ENCODE data around the gene FOXA1. TPM values are rescaled to one million over a fixed set of nuclear protein-coding genes. Genes with fewer than 3 reads are reported as not detected.

The FOXA1 gene
- not detected for total RNA-seq

- Mint-ChIP-seq H3K9me3 (peaks cover 3% of the 10 kb centered on the region), H3K36me3 (peaks cover 20% of the 10 kb centered on the region), H3K27me3 (peaks cover 31 to 57% of the 10 kb centered on the region in 2 donors), H3K4me3 (peak within 1 kb of the TSS; percentile 62), H3K27ac (no peak within 1 kb of the TSS), H3K4me1 (ENCODE audit: low read depth in 2 of 2) (peaks cover 0 to 10% of the 10 kb centered on the region in 2 donors)
- ATAC-seq (no peak), DNase-seq (ENCODE audit: low spot score) (no peak)
Measured at GRCh38 chr14:37594971-37595808, at the start of gene FOXA1, which contains the start of gene TTC6. TSS of gene FOXA1 (minus strand) at chr14:37595249. CDS start at chr14:37594972, 277 bp downstream. TSS of gene TTC6 (plus strand) at chr14:37595629. CDS start at chr14:37622065, 26,436 bp downstream.

DNA sequence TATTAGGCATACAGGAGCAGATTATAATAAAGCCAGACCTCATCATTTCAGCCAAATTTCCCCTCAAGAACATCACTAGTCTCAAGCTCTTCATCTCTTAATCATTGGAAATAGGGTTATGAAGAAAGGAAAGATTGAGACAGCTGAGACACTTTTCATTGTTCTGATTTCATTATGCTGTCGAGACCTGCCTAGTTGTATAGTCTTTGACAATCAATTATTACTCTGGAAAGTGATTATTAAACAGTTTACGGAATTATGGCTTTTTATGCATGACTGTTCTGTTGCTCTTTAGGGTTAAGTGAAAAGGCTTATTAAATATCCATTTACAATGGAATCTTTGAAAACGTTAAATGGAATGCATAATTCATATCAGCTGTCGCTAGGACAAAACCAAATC, 48.7 kb upstream of the FOXA1 start:
- no peak overlapping the region for H3K4me3 Mint-ChIP-seq
- DNase-seq (ENCODE audit: low spot score) (no peak), ATAC-seq (no peak)
- H3K27ac Mint-ChIP-seq: no peak overlapping the region
- H3K4me1 Mint-ChIP-seq (ENCODE audit: low read depth in 2 of 2): no peaks in the 10 kb centered on the region
- H3K9me3 Mint-ChIP-seq: peaks cover 3% of the 10 kb centered on the region
- H3K27me3 Mint-ChIP-seq: no peaks in the 10 kb centered on the region
- H3K36me3 Mint-ChIP-seq: no peaks in the 10 kb centered on the region

DNA sequence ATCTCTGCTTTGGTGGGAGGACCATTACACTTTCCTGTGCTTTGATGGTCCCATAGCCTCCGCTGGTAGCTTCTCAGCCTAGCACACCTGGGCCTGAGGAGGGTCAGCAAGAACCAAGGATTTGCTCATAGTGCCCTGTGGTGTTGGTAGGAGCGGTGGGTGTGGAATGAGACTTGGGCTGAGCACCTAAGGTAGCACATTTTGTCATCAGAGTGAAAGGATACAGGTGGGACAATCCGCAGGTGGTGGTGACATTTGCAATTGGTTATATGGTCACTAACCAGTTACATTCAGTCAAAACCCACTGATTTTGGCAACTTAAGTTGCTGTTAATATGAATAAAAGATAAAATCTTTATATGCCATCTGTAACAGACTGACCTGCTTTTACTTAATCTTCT, 47.1 kb upstream of the FOXA1 start:
- ATAC-seq: no peak
- Mint-ChIP-seq H3K4me3 (no peak overlapping the region), H3K27me3 (no peaks in the 10 kb centered on the region), H3K27ac (no peak overlapping the region), H3K9me3 (peaks cover 3% of the 10 kb centered on the region), H3K36me3 (no peaks in the 10 kb centered on the region), H3K4me1 (ENCODE audit: low read depth in 2 of 2) (no peaks in the 10 kb centered on the region)
- DNase-seq (ENCODE audit: low spot score): no peak

DNA sequence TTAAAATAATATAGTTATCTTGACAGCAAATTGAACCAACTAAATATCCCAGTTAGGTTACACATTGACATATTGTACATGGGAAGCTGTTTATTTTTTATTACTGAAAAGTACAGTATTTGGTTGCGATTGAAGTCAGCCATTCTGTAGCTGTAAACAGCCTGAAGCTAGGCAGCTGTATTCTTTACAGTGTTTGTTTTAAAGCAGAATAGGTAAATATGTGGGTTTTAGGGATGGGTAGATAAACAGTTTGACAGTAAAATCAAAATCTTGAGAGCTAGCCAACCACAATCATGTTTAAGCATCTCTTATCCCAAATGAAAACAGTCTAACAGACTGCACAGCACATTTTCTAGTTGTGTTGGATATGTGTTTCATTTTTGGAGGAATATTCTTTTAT, 46.1 kb upstream of the FOXA1 start:
- no peak overlapping the region for H3K27ac Mint-ChIP-seq
- no peaks in the 10 kb centered on the region for H3K36me3 Mint-ChIP-seq
- DNase-seq (ENCODE audit: low spot score): no peak
- no peak for ATAC-seq
- no peak overlapping the region for H3K4me3 Mint-ChIP-seq
- H3K4me1 Mint-ChIP-seq (ENCODE audit: low read depth in 2 of 2): no peaks in the 10 kb centered on the region
- peaks cover 5% of the 10 kb centered on the region for H3K9me3 Mint-ChIP-seq
- no peaks in the 10 kb centered on the region for H3K27me3 Mint-ChIP-seq

DNA sequence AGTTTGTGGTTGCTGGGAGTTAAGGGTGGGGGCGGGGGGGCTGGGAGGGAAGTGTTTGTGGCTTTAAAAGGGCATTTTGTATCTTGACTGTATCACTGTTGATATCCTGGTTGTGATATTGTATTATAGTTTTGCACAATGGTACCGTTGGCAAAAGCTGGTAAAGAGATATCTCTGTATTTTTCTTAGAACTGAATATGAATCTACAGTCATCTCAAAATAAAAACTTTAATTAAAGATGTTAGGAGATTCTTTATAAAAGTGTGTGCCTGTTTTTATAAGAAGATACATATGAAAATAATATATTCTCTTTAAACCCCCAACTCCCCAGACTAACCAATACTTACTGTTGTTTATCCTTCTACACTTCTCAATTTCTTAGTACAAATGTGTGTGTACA, 43.5 kb upstream of the FOXA1 start:
- no peak overlapping the region for H3K27ac Mint-ChIP-seq
- H3K4me3 Mint-ChIP-seq: no peak overlapping the region
- DNase-seq (ENCODE audit: low spot score) (no peak), ATAC-seq (no peak)
- H3K27me3 Mint-ChIP-seq: no peaks in the 10 kb centered on the region
- H3K4me1 Mint-ChIP-seq (ENCODE audit: low read depth in 2 of 2): no peaks in the 10 kb centered on the region
- H3K9me3 Mint-ChIP-seq: peaks cover 10% of the 10 kb centered on the region
- no peaks in the 10 kb centered on the region for H3K36me3 Mint-ChIP-seq

GRCh38 chr14:37637341-37637740, 42.3 kb upstream of the FOXA1 start:
- H3K27ac Mint-ChIP-seq: no peak overlapping the region
- H3K9me3 Mint-ChIP-seq: peaks cover 10% of the 10 kb centered on the region
- no peak overlapping the region for H3K4me3 Mint-ChIP-seq
- ATAC-seq (no peak), DNase-seq (ENCODE audit: low spot score) (no peak)
- no peaks in the 10 kb centered on the region for H3K36me3 Mint-ChIP-seq
- H3K27me3 Mint-ChIP-seq: no peaks in the 10 kb centered on the region
- H3K4me1 Mint-ChIP-seq (ENCODE audit: low read depth in 2 of 2): no peaks in the 10 kb centered on the region

DNA sequence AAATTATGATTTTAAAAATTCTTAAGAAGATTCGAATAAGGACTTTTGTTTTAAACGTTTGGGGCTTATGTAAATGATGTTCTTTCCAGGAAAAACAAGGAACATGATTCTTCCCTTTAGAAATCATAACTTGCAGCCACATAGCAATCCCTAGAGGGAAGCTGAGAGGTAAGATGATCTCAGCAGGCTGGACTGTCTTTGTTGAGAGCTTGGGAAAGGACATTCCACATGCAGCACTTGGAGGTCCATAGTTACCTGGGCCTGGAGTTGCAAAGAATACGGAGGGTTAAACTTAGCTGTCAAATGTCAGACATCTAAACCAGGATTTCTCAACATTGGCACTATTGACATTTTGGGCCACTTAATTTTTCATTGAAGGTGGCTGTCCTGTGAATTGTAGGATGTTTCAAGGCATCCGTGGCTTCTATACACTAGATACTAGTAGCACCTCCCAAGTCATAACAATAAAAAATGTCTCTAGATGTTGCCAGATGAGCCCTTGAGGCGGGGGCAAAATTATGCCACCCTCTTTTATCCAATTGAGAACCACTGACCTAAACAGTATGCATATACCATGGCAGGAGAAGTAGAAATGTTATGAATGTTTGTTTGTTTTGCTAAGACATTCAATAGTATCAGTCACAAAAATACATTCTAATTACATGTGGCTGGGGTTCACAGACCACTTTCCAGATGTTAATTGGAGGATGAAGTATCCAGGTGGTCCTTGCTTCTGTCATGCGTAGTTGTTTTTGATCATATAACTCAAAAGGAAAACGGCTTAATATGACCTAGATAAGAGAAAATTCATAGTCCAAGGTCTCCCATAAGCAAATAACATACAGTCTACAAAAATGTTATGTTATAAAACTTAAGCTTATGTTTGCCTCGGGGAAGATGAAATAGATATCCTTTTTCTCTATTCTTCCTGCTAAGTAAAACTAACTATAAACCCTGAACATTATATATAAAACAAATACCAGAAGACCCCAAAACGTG, 30.8 kb upstream of the FOXA1 start:
- no peak overlapping the region for H3K27ac Mint-ChIP-seq
- ATAC-seq: no peak

DNA sequence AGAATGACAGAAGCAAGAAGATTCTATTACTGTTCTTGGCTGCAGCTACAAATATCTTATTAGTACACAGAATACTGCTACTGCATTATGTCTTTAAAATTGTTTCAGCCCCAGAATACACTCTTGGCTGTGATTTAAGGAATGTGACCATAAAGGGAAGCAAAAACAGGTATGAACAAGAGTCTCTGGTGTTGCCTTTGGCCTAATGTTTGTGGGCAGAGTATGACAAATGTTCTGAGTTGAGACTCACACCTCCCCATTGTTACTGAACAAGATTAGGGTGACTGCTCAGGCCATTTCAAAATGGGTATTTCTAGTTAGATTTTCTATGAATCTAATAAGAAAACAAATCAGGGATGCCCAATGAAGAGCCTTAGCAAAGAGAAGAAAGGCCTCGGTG, 28.9 kb upstream of the FOXA1 start:
- peaks cover 4% of the 10 kb centered on the region for H3K36me3 Mint-ChIP-seq
- H3K27ac Mint-ChIP-seq: no peak overlapping the region
- H3K9me3 Mint-ChIP-seq: no peaks in the 10 kb centered on the region
- H3K4me3 Mint-ChIP-seq: no peak overlapping the region
- ATAC-seq (no peak), DNase-seq (ENCODE audit: low spot score) (no peak)
- H3K4me1 Mint-ChIP-seq (ENCODE audit: low read depth in 2 of 2): no peaks in the 10 kb centered on the region
- H3K27me3 Mint-ChIP-seq: peaks cover 0 to 5% of the 10 kb centered on the region in 2 donors

More for the DNA sequence above, 30.8 kb upstream of the FOXA1 start:
- H3K9me3 Mint-ChIP-seq: peaks cover 8% of the 10 kb centered on the region
- peaks cover 0 to 3% of the 10 kb centered on the region in 2 donors for H3K27me3 Mint-ChIP-seq
- no peaks in the 10 kb centered on the region for H3K36me3 Mint-ChIP-seq
- DNase-seq (ENCODE audit: low spot score): no peak
- H3K4me3 Mint-ChIP-seq: no peak overlapping the region
- no peaks in the 10 kb centered on the region for H3K4me1 Mint-ChIP-seq (ENCODE audit: low read depth in 2 of 2)

GRCh38 chr14:37623426-37623951, 28.4 kb upstream of the FOXA1 start:
- ATAC-seq (no peak), DNase-seq (ENCODE audit: low spot score) (no peak)
- H3K4me1 Mint-ChIP-seq (ENCODE audit: low read depth in 2 of 2): no peaks in the 10 kb centered on the region
- H3K27me3 Mint-ChIP-seq: peaks cover 0 to 5% of the 10 kb centered on the region in 2 donors
- no peaks in the 10 kb centered on the region for H3K9me3 Mint-ChIP-seq
- peaks cover 4% of the 10 kb centered on the region for H3K36me3 Mint-ChIP-seq
- no peak overlapping the region for H3K27ac Mint-ChIP-seq
- H3K4me3 Mint-ChIP-seq: no peak overlapping the region

DNA sequence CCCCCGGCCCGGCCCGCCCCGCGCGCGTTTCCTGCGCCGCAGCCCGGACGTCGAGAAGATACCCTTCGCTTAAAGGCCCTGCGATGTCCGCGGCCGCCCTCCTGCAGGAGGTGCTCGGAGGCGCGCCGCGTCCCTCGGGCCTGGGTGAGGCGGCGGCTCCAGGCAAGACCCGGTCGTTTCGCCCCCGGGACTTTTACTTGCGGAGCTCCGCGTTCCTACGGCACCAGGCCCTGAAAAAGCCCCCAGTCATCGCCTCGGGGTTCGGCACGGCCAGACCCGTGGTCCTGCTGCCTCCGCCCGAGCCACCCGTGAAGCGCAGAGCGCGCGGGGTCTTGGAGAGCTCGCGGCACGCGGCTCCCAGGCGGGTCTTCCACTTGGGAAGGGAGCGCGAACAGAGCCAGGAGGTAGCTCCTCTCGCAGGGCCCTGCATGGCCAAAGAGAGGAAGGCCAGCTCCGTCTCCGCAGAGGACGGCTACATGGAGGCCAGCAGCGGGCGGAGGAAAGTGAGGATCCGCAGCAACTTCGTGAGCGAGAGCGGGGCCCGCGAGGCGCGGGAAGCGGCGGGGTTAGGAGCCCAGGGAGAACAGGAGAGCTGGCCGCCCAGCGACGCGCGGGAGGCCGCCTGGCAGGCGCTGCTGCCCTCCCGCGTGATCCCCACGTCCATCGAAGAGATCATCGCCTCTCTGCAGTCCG, 27.3 kb upstream of the FOXA1 start:
- ATAC-seq (no peak), DNase-seq (ENCODE audit: low spot score) (no peak)
- H3K36me3 Mint-ChIP-seq: peaks cover 4% of the 10 kb centered on the region
- no peak overlapping the region for H3K4me3 Mint-ChIP-seq
- no peaks in the 10 kb centered on the region for H3K4me1 Mint-ChIP-seq (ENCODE audit: low read depth in 2 of 2)
- peaks cover 0 to 5% of the 10 kb centered on the region in 2 donors for H3K27me3 Mint-ChIP-seq
- H3K9me3 Mint-ChIP-seq: no peaks in the 10 kb centered on the region
- no peak overlapping the region for H3K27ac Mint-ChIP-seq

DNA sequence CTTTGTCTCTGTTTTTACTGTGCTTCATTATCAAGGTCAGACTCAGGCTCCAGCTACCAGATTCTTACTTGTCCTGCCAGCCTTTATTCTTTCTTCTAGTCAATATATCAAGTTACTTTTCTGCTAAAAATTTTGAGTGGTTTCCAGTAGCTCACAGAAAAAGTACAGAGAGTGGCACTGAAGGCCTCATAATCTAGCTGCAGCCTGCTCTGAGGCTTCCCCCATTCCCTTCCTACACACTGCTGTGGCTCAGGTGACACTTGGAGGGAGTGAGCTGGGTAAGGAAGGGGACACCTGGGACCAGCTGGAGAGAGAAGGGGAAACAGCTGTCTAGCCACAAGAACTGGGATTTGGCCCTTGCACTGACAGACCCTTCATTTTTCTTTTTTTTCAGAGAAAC, 25.8 kb upstream of the FOXA1 start:
- H3K27me3 Mint-ChIP-seq: peaks cover 0 to 5% of the 10 kb centered on the region in 2 donors
- no peak overlapping the region for H3K4me3 Mint-ChIP-seq
- peaks cover 4% of the 10 kb centered on the region for H3K9me3 Mint-ChIP-seq
- H3K36me3 Mint-ChIP-seq: peaks cover 9% of the 10 kb centered on the region
- no peak for ATAC-seq
- no peak overlapping the region for H3K27ac Mint-ChIP-seq
- no peaks in the 10 kb centered on the region for H3K4me1 Mint-ChIP-seq (ENCODE audit: low read depth in 2 of 2)
- no peak for DNase-seq (ENCODE audit: low spot score)

GRCh38 chr14:37618498-37619028, 23.5 kb upstream of the FOXA1 start:
- DNase-seq (ENCODE audit: low spot score) (no peak), ATAC-seq (no peak)
- no peaks in the 10 kb centered on the region for H3K4me1 Mint-ChIP-seq (ENCODE audit: low read depth in 2 of 2)
- no peak overlapping the region for H3K27ac Mint-ChIP-seq
- no peak overlapping the region for H3K4me3 Mint-ChIP-seq
- peaks cover 0 to 5% of the 10 kb centered on the region in 2 donors for H3K27me3 Mint-ChIP-seq
- H3K9me3 Mint-ChIP-seq: peaks cover 13% of the 10 kb centered on the region
- peaks cover 13% of the 10 kb centered on the region for H3K36me3 Mint-ChIP-seq

DNA sequence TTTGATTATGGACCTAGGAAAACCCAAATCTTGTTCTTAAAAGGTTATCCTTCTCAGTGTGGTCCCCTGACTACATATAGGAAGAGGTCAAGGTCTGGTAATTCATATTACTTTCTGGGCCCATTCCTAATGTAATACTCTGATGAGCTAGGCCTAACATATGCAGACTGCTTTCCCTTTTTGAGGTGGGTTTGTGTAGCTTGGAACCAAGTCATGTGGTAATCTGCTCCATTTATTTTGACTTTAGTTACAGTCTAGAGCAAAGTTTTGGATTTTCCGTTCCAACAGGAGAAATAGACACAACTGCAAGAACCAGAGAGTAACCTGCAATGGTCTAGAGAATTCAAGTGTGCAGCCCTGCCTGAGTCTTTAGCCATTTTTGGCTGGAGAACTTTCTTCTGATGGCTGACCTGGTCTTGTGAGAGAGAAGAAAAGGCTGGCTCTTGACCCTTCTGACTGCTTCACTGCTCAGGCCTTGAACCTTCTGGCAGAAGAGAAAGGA, 22.9 kb upstream of the FOXA1 start:
- no peak overlapping the region for H3K4me3 Mint-ChIP-seq
- no peaks in the 10 kb centered on the region for H3K4me1 Mint-ChIP-seq (ENCODE audit: low read depth in 2 of 2)
- peaks cover 13% of the 10 kb centered on the region for H3K36me3 Mint-ChIP-seq
- H3K9me3 Mint-ChIP-seq: peaks cover 14% of the 10 kb centered on the region
- no peak overlapping the region for H3K27ac Mint-ChIP-seq
- H3K27me3 Mint-ChIP-seq: peaks cover 0 to 5% of the 10 kb centered on the region in 2 donors
- ATAC-seq (no peak), DNase-seq (ENCODE audit: low spot score) (no peak)

Measured in natural killer cell treated with Interleukin-12 subunit alpha and Interleukin-12 subunit beta and Interleukin-15 and Interleukin-18, amount 100 ng/mL, for 72 hours (primary cell).